Right ventricle myocardium inferior (tissue), 1 donor: ENCODE data around the gene CHRNA7. TPM values are rescaled to one million over a fixed set of nuclear protein-coding genes. Genes with fewer than 3 reads are reported as not detected.

ENCODE experiments used
- ATAC-seq: fragments of 200-7000 bp; cut with Tn5 transposase; one replicate; pipeline ENCODE4 v1.9.1; 2020; ENCODE audit warnings: mild to moderate bottlenecking, moderate library complexity
- DNase-seq: peaks from one replicate; pipeline ENCODE4 v3.0.0; 2021; ENCODE audit errors: missing footprints
- intact Hi-C: fragments of 100-400 bp; cut with DNase I; formaldehyde crosslinking; loops from one replicate; pipeline ENCODE4 v1.11.0; 2022
- long read RNA-seq: library from polyadenylated mRNA; unstranded; transcript quantifications from one replicate; pipeline ENCODE4 v2.0.0, GENCODE V29; 2021
- total RNA-seq: library from RNA; stranded (reverse); fragmentation: NEBNext Ultra II Directional; extraction: Animal tissue kit (Norgen Biotek cat#: 25700); gene quantifications from one replicate; pipeline ENCODE4 v1.2.1, GENCODE V29; 2021
- donor health status: DM: no; HTN: yes; CAD: no; lungs with severe emphysema.

The CHRNA7 gene
- total RNA-seq: 1.2 TPM
- long read RNA-seq, full-length matches to known transcripts: 1 of 2 reads
- long read RNA-seq, partial matches to known transcripts: 1 of 2 reads
- long read RNA-seq, other reads (novel, unspliced or antisense): 0 of 2 reads

- ATAC-seq (peak; percentile 89), DNase-seq (peak; percentile 81)
- intact Hi-C loops: loop anchor here (5.0 kb wide), 1 partner anchor 77 kb away; no protein-coding TSS in a partner anchor
Measured at GRCh38 chr15:32029862-32030781, at the start of gene CHRNA7. Gene CHRNA7 (plus strand): TSS chr15:32030515. CDS start chr15:32030595, 80 bp downstream.

GRCh38 chr15:31985607-31986006, 44.7 kb upstream of the CHRNA7 start:
- intact Hi-C loops: no loop called here
- DNase-seq (no peak), ATAC-seq (no peak)

DNA sequence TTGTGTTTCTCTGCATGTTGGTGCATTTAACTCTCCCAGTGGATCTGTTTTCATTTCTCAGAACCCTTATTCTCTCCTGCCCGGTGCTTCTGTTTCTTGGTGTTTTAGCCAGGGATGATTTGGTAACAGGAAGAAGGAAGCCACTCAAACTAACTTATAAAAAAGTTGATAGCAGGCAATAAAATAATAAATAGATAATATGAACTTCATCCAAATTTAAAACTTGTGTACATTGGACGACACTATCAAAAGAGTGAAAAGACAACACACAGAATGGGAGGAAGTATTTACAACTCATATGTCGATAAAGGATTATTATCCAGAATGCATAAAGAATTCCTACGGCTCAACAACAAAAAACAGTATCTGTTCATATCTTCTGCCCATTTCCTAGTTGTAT, 37.3 kb upstream of the CHRNA7 start:
- ATAC-seq (no peak), DNase-seq (no peak)
- intact Hi-C loops: no loop called here

- no peak for DNase-seq
- no peak for ATAC-seq
- intact Hi-C loops: no loop called here
Measured at GRCh38 chr15:31997711-31998110, 32.6 kb upstream of the CHRNA7 start.

DNA sequence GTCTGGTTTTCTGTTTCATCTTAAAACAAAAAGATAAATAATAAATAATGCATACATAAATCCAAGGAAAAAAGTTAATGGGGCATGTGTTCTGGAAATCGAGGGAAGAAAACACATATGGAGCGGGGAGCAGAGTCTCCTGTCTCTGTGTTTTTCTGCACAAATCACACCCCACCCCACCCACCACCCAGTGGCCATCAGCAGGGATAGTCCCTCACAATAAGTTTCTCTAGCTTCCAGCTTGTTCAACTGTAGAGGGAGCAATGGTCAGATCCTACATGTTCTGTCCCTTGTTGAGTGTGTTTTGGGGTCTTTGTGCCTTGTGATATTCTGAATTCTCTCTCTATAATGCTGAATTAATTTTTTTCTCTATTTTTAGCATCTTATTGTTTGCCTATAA, 26.8 kb upstream of the CHRNA7 start:
- ATAC-seq (no peak), DNase-seq (no peak)
- intact Hi-C loops: no loop called here

DNA sequence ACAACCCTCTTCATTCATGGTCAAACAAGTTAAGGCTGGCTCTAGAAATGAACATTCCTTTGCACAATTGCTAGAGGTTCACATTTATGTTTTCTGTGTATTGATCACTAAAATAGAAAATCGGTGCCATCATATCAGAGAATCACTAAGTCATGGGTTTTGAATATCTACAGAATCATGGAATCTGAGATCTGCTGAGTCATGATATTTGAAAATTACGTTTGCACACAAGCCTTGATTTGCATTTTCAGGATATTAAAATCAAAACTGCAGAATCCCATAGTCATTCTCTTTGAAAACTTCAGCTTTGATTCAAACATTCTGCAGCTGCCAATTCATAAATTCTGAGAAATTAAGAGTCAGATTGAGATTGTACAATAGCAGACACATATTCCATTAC, 26.1 kb upstream of the CHRNA7 start:
- ATAC-seq: no peak
- no peak for DNase-seq
- intact Hi-C loops: no loop called here

DNA sequence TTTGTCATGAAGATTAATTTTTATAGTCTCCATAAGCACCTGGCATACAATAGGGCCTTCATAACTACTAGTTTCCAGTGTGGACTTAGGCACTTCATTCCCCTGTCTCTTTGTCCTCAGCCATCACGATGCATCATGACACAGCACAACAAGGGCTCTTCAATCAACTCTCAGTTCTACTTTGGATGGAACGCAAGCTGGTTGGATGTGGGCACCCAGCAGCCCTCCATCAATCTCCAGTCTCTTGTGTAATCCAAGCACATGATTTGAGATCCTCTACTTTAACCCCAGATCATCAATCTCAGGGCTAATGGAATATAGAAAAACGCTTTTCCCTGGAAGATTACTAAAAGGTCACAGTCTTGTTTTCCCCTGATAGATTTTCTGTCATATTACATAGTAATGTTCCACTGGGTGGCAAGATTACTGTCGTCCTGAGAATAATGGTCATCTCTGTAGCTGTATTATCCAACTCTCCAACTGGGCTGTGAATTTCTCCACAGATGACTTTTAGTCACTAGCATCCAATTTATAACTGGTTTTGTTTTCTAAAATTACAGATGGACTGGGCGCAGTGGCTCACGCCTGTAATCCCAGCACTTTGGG, 22.9 kb upstream of the CHRNA7 start:
- no peak for DNase-seq
- no peak for ATAC-seq
- intact Hi-C loops: no loop called here

DNA sequence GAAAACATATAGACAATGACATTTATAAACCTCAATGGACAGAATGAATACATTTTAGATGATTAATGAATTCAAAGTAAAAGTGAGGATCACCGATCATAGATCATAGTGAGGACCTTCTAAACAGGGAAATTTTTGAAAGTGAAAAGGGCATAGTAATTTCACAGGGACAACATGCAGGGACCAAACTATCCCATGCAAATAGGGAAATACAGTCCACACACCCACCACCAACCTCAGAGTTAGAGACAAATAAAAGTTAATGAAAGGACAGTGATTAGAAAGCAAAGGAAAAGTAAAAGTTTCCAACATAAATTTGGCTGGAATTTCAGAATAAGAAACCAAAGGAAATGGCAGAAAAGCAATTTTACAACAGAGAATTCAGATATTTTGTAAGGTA, 15.4 kb upstream of the CHRNA7 start:
- ATAC-seq (no peak), DNase-seq (no peak)
- intact Hi-C loops: no loop called here

- DNase-seq (no peak), ATAC-seq (no peak)
- intact Hi-C loops: no loop called here
Measured at GRCh38 chr15:32020156-32020555, 10.2 kb upstream of the CHRNA7 start.

DNA sequence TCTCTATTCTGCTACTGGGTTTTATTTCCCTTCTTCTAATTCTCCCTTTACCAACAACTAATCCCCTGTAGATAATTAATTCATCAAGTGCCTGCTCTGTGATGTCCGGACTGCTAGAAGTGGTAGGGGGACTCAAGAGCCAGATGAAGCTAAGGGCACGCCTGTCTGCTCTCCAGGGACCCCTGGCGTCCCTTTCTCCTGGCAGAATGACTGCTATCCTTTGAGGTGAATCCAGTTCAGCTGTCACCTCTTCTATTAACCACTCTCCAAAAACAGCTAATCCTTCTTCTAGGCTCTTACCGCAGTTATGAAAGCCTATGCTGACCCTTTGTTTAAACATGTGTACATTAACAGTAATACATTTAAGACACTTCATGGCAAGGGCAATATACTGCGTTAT, 1.4 kb upstream of the CHRNA7 start:
- intact Hi-C loops: no loop called here
- no peak for ATAC-seq
- no peak for DNase-seq

- DNase-seq: no peak
- ATAC-seq: peak; percentile 54
- intact Hi-C loops: no loop called here
Measured at GRCh38 chr15:32029409-32029861, 880 bp upstream of the CHRNA7 start.

- intact Hi-C loops: loop anchor here (5.0 kb wide), 1 partner anchor 77 kb away; no protein-coding TSS in a partner anchor
- ATAC-seq: peak; percentile 10
- no peak for DNase-seq
Measured at GRCh38 chr15:32030795-32031194, 480 bp downstream of the CHRNA7 start.

DNA sequence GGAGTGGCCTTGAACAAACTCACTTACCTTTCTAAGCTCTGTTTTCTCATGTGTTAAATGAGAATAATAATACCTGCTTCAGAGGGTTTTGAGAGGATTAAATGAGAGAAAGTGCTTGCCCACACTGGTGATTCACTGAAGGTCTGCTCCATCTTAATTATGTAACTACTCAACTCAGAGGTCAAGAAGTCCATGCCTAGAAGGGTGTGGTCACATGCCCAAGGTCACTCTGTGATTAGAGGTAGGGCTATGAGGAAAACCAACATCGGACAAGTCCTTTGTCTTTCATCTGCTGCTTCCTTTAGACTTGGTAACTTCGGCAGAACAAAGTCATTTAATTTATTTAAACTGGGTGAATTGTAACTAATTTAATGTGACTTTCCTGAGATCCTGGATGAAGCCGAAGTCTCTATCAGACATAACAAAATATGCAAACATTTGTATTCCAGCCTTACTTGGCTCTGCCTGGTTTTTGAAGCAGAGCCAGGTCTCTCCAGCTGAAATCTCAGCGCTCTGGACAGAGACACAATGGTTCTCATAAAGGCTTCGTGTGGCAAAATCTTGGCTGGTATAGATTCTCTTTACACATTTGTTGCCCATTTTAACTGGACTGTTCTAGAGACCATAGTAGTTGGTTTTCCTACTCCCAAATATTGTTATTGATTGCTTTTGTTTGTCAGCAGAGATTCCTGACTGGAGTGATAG, 3.0 kb downstream of the CHRNA7 start:
- no peak for ATAC-seq

GRCh38 chr15:32034106-32034505, 3.8 kb downstream of the CHRNA7 start:
- no peak for DNase-seq
- intact Hi-C loops: loop anchor here (5.0 kb wide), 1 partner anchor 73 kb away; no protein-coding TSS in a partner anchor
- ATAC-seq: no peak

More for the DNA sequence above, 3.0 kb downstream of the CHRNA7 start:
- DNase-seq: no peak
- intact Hi-C loops: loop anchor here (5.0 kb wide), 1 partner anchor 74 kb away; no protein-coding TSS in a partner anchor

GRCh38 chr15:32035285-32035684, 5.0 kb downstream of the CHRNA7 start:
- ATAC-seq (no peak), DNase-seq (no peak)
- intact Hi-C loops: no loop called here

GRCh38 chr15:32036971-32037370, 6.7 kb downstream of the CHRNA7 start:
- no peak for ATAC-seq
- intact Hi-C loops: no loop called here
- no peak for DNase-seq

DNA sequence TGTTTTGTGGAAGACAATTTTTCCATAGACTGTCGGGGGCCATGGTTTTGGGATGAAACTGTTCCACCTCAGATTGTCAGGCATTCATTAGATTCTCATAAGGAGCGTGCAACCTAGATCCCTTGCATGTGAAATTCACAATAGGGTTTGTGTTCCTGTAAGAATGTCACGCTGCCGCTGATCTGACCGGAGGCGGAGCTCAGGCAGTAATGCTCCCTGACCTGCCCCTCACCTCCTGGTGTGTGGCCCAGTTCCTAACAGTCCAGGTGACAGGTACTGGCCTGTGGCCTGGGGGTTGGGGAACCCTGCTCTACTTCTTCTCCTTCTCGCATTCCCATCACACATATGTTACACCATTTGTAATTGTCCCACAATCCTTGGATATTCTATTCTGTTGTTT, 11.0 kb downstream of the CHRNA7 start:
- intact Hi-C loops: no loop called here
- ATAC-seq: no peak
- no peak for DNase-seq

DNA sequence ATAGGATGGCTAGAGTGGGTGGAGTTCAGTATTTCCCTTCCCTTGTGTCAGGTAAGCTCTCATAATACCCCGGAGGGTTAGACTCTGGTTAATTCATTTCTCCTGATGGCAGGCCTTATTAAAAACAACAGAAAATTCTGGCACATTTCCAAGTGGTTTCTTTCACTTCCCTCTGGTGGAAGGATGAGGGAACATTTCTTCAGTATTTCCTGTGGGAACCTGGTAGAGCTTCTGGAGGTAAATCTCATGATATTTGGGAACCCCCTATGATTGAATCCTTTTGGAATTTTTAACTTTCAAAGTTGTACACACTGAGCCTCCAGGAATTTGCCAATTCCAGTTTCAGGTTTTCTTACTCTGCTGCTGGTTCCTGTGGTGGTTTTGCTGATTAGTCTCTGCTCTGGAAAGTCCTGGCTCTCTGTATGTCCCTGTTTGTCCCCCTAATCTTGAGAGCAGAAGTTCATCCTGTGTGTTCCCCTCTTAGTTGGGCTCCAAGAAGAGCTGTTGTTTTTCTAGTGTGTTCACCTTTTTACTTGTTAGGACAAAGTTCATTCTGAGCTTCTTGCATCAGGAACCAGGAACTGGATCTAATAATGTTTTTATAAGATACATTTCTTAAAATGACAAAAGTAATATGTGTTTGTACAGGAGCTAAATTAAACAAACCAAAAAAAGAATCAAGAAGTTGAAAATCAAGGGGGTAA, 12.1 kb downstream of the CHRNA7 start:
- DNase-seq (no peak), ATAC-seq (no peak)
- intact Hi-C loops: no loop called here

- intact Hi-C loops: no loop called here
- ATAC-seq: no peak
Measured at GRCh38 chr15:32053719-32054118, 23.4 kb downstream of the CHRNA7 start.

More at GRCh38 chr15:32053719-32054118, 23.4 kb downstream of the CHRNA7 start:
- DNase-seq: no peak
